NT2/D1 (cell line): ENCODE data around the gene GEN1.

Source experiments
- SUZ12 ChIP-seq: IDR thresholded peaks from 2 replicates; pipeline ENCODE4 v1.6.1; 2011; ENCODE audit not compliant: insufficient read length, insufficient read depth; ENCODE audit errors: extremely low read depth
- YY1 ChIP-seq: IDR thresholded peaks from 2 replicates; pipeline ENCODE4 v1.6.1; 2011; ENCODE audit not compliant: insufficient read length, insufficient read depth
- ZNF274 ChIP-seq: IDR thresholded peaks from 2 replicates; pipeline ENCODE4 v1.6.1; 2011; ENCODE audit warnings: mild to moderate bottlenecking, low read depth, low read length

GRCh38 chr2:17735864-17736263, 18.1 kb upstream of the GEN1 start:
- no peak for TF ChIP-seq YY1
- no peak for TF ChIP-seq SUZ12
- TF ChIP-seq ZNF274, result no peak
